A549 treated with Mapracorat at 1 μM for 4 hours (cell line): ENCODE results near the gene BGN. TPM values are rescaled to one million over a fixed set of nuclear protein-coding genes. Genes with fewer than 3 reads are reported as not detected.

Source experiments
- total RNA-seq: library from RNA; stranded (reverse); fragments of 200-300 nt; extraction: Qiagen RNA extraction; gene quantifications from 5 replicates; pipeline ENCODE4 v1.2.3, GENCODE V29; 2022

BGN gene
- 0.07 to 0.08 TPM in 2 of 5 replicates, not detected in the others for total RNA-seq

GRCh38 chrX:153494541-153495361, at the start of gene BGN:
TSS of gene BGN (plus strand) at chrX:153494980. CDS start at chrX:153504632, 9,652 bp downstream.

GRCh38 chrX:153445856-153446635, 48.7 kb upstream of the BGN start, which contains the start of gene TREX2:
TSS of gene TREX2 (minus strand) at chrX:153446056. CDS start at chrX:153445430, 626 bp downstream.

GRCh38 chrX:153470411-153471363, 24.1 kb upstream of the BGN start, which contains the start of gene HAUS7:
TSS of gene HAUS7 (minus strand) at chrX:153470576. CDS start at chrX:153470557, 19 bp downstream.

GRCh38 chrX:153517423-153517822, 22.6 kb downstream of the BGN start, which contains the start of gene ATP2B3:
TSS of gene ATP2B3 (plus strand) at chrX:153517642. CDS start at chrX:153536248, 18,606 bp downstream.

Other genes starting within 250 kb of the BGN start
- not detected in 5 replicates for gene PNMA6F, start 173.2 kb upstream of the BGN start, total RNA-seq
- gene ZNF275, start 160.8 kb upstream of the BGN start, total RNA-seq: 5.3 to 6.1 TPM (median 5.4 TPM) in 5 replicates
- gene PNMA6E, start 93.6 kb upstream of the BGN start, total RNA-seq: not detected in 5 replicates
- gene ZFP92, start 83.5 kb upstream of the BGN start, total RNA-seq: 0.42 to 0.72 TPM (median 0.55 TPM) in 5 replicates
- gene TREX2, start 48.9 kb upstream of the BGN start, total RNA-seq: 0.96 to 1.7 TPM (median 1.3 TPM) in 5 replicates
- gene HAUS7, start 24.4 kb upstream of the BGN start, total RNA-seq: 48.5 to 54.8 TPM (median 50.7 TPM) in 5 replicates
- 0.06 to 0.14 TPM (median 0.10 TPM) in 5 replicates for gene ATP2B3, start 22.7 kb downstream of the BGN start, total RNA-seq
- 42.8 to 61.8 TPM (median 59.8 TPM) in 5 replicates for gene CCNQ, start 104.2 kb downstream of the BGN start, total RNA-seq
- gene DUSP9, start 152.2 kb downstream of the BGN start, total RNA-seq: 0.89 to 1.9 TPM (median 1.4 TPM) in 5 replicates
- 0.12 to 0.60 TPM (median 0.23 TPM) in 4 of 5 replicates, not detected in the other for gene PNCK, start 178.8 kb downstream of the BGN start, total RNA-seq
- 9.7 to 13.5 TPM (median 12.0 TPM) in 5 replicates for gene SLC6A8, start 192.9 kb downstream of the BGN start, total RNA-seq
- 352 to 443 TPM (median 371 TPM) in 5 replicates for gene BCAP31, start 229.4 kb downstream of the BGN start, total RNA-seq
- 2.8 to 4.1 TPM (median 4.1 TPM) in 5 replicates for gene ABCD1, start 229.9 kb downstream of the BGN start, total RNA-seq